SK-N-MC (cell line): ENCODE data around the gene RMND5A.

ENCODE experiments used
- DNase-seq: peaks from one replicate; pipeline ENCODE4 v3.0.0-alpha.2; 2011; ENCODE audit warnings: low read depth, low spot score
- H3K27ac ChIP-seq: fragments of 200-600 bp; sonication (generic); 2 replicates; pipeline ENCODE4 v1.5.1; 2016; ENCODE audit warnings: mixed run types
- H3K36me3 ChIP-seq: fragments of 200-600 bp; sonication (generic); 2 replicates; pipeline ENCODE4 v1.6.1; 2017; ENCODE audit warnings: antibody characterized with exemption, low read length, mixed read lengths; ENCODE audit not compliant: insufficient read depth
- H3K4me3 ChIP-seq: fragments of 200-600 bp; sonication (generic); 2 replicates; pipeline ENCODE4 v1.5.1; 2016
- H3K9ac ChIP-seq: fragments of 200-600 bp; sonication (generic); 2 replicates; pipeline ENCODE4 v1.8.0; 2017; ENCODE audit warnings: mixed run types, mixed read lengths; ENCODE audit not compliant: insufficient read length
- H3K9me3 ChIP-seq: fragments of 200-600 bp; sonication (generic); 2 replicates; pipeline ENCODE4 v1.6.1; 2017; ENCODE audit warnings: low read depth, mild to moderate bottlenecking, antibody characterized with exemption, low read length, moderate library complexity, mixed read lengths
- EZH2 ChIP-seq: fragments of 200-600 bp; sonication (generic); IDR thresholded peaks from one replicate; pipeline ENCODE4 v1.6.1; 2017; ENCODE audit warnings: antibody characterized with exemption
- FOXP2 ChIP-seq: optimal IDR thresholded peaks from 2 replicates; pipeline ENCODE3; 2011; ENCODE audit warnings: mild to moderate bottlenecking, moderate library complexity; ENCODE audit not compliant: insufficient read depth; ENCODE audit errors: extremely low read length, control extremely low read depth
- POLR2AphosphoS5 ChIP-seq: IDR thresholded peaks from 2 replicates; pipeline ENCODE4 v1.6.1; 2012; ENCODE audit warnings: mild to moderate bottlenecking, low read depth, low read length, borderline replicate concordance

RMND5A gene

GRCh38 chr2:86679036-86679435 is 41.1 kb upstream of the RMND5A start:
- no peak overlapping the region for H3K27ac ChIP-seq
- no peaks in the 10 kb centered on the region for H3K36me3 ChIP-seq
- no peak for TF ChIP-seq EZH2
- TF ChIP-seq FOXP2, result no peak
- no peak for TF ChIP-seq POLR2AphosphoS5
- H3K9me3 ChIP-seq, result no peaks in the 10 kb centered on the region
- H3K4me3 ChIP-seq, result no peak overlapping the region
- H3K9ac ChIP-seq, result no peak overlapping the region
- no peak for DNase-seq

GRCh38 chr2:86685351-86685750 is 34.7 kb upstream of the RMND5A start:
- Histone ChIP-seq H3K4me3 (no peak overlapping the region), H3K9me3 (no peaks in the 10 kb centered on the region), H3K36me3 (no peaks in the 10 kb centered on the region), H3K27ac (no peak overlapping the region), H3K9ac (no peak overlapping the region)
- TF ChIP-seq POLR2AphosphoS5, result no peak
- no peak for TF ChIP-seq FOXP2
- no peak for TF ChIP-seq EZH2
- no peak for DNase-seq

- no peak overlapping the region for H3K4me3 ChIP-seq
- H3K9me3 ChIP-seq, result no peaks in the 10 kb centered on the region
- TF ChIP-seq EZH2 (no peak), POLR2AphosphoS5 (no peak), FOXP2 (no peak)
- no peak overlapping the region for H3K27ac ChIP-seq
- DNase-seq, result no peak
- no peak overlapping the region for H3K9ac ChIP-seq
- H3K36me3 ChIP-seq, result no peaks in the 10 kb centered on the region
Observed at GRCh38 chr2:86686460-86686859, 33.6 kb upstream of the RMND5A start.

- H3K27ac ChIP-seq, result no peak overlapping the region
Observed at GRCh38 chr2:86686905-86687304, 33.2 kb upstream of the RMND5A start.

GRCh38 chr2:86695053-86695691 is 24.9 kb upstream of the RMND5A start:
- H3K9me3 ChIP-seq, result peaks cover 6% of the 10 kb centered on the region; the same call in 1 of the 2 replicates
- H3K27ac ChIP-seq, result no peak overlapping the region
- no peak overlapping the region for H3K9ac ChIP-seq
- DNase-seq, result no peak
- no peak overlapping the region for H3K4me3 ChIP-seq
- TF ChIP-seq FOXP2, result no peak
- TF ChIP-seq POLR2AphosphoS5, result no peak
- no peak for TF ChIP-seq EZH2
- H3K36me3 ChIP-seq, result no peaks in the 10 kb centered on the region

More at GRCh38 chr2:86686905-86687304, 33.2 kb upstream of the RMND5A start:
- H3K36me3 ChIP-seq, result no peaks in the 10 kb centered on the region
- H3K4me3 ChIP-seq, result no peak overlapping the region
- TF ChIP-seq FOXP2, result no peak
- no peak for TF ChIP-seq EZH2
- TF ChIP-seq POLR2AphosphoS5, result no peak
- no peaks in the 10 kb centered on the region for H3K9me3 ChIP-seq
- no peak for DNase-seq
- H3K9ac ChIP-seq, result no peak overlapping the region

GRCh38 chr2:86697551-86698104 is 22.5 kb upstream of the RMND5A start:
- Histone ChIP-seq H3K27ac (no peak overlapping the region), H3K36me3 (no peaks in the 10 kb centered on the region), H3K4me3 (no peak overlapping the region), H3K9me3 (peaks cover 6% of the 10 kb centered on the region; the same call in 1 of the 2 replicates), H3K9ac (no peak overlapping the region)
- no peak for DNase-seq
- TF ChIP-seq POLR2AphosphoS5 (no peak), FOXP2 (no peak), EZH2 (no peak)

- Histone ChIP-seq H3K9ac (peak overlapping the region; percentile 18), H3K27ac (peak overlapping the region; percentile 53), H3K9me3 (peaks cover under 1% of the 10 kb centered on the region; the same call in 1 of the 2 replicates), H3K4me3 (no peak overlapping the region), H3K36me3 (no peaks in the 10 kb centered on the region)
- DNase-seq, result no peak
- TF ChIP-seq POLR2AphosphoS5 (no peak), FOXP2 (no peak), EZH2 (no peak)
Observed at GRCh38 chr2:86700690-86701089, 19.4 kb upstream of the RMND5A start.

- TF ChIP-seq POLR2AphosphoS5 (no peak), EZH2 (no peak), FOXP2 (no peak)
- Histone ChIP-seq H3K27ac (peak overlapping the region; percentile 88), H3K9me3 (peaks cover 4% of the 10 kb centered on the region; the same call in 1 of the 2 replicates), H3K36me3 (no peaks in the 10 kb centered on the region), H3K4me3 (peak overlapping the region; percentile 72), H3K9ac (peak overlapping the region; percentile 65)
- DNase-seq, result peak; percentile 86
Observed at GRCh38 chr2:86703704-86704361, 16.3 kb upstream of the RMND5A start.

GRCh38 chr2:86704459-86704971 is 15.6 kb upstream of the RMND5A start:
- DNase-seq, result no peak
- Histone ChIP-seq H3K36me3 (no peaks in the 10 kb centered on the region), H3K27ac (peak overlapping the region; percentile 88), H3K4me3 (peak overlapping the region; percentile 72), H3K9ac (peak overlapping the region; percentile 65), H3K9me3 (peaks cover 4% of the 10 kb centered on the region; the same call in 1 of the 2 replicates)
- TF ChIP-seq POLR2AphosphoS5 (no peak), FOXP2 (no peak), EZH2 (no peak)
